SK-N-SH treated with all-trans-retinoic acid at 6 μM for 48 hours (cell line): Measurements from ENCODE around the gene CASP6.

Source experiments
- ATAC-seq: fragments of 200-7000 bp; cut with Tn5 transposase; 3 replicates; pipeline ENCODE4 v1.9.1; 2020; ENCODE audit warnings: mild to moderate bottlenecking, moderate library complexity
- BACH2 ChIP-seq: fragments of 250-450 bp; sonication (Bioruptor Pico); IDR thresholded peaks from 2 replicates; pipeline ENCODE4 v1.9.0; 2021; ENCODE audit warnings: mild to moderate bottlenecking, borderline replicate concordance
- CREB5 ChIP-seq: fragments of 250-450 bp; sonication (Bioruptor Pico); IDR thresholded peaks from 2 replicates; pipeline ENCODE4 v1.5.1; 2020; ENCODE audit warnings: low read depth, mild to moderate bottlenecking, moderate library complexity
- CSDC2 ChIP-seq: fragments of 250-450 bp; sonication (Bioruptor Pico); IDR thresholded peaks from 2 replicates; pipeline ENCODE4 v1.5.0; 2020; ENCODE audit warnings: mild to moderate bottlenecking, moderate library complexity
- ISL1 ChIP-seq: fragments of 250-450 bp; sonication (Bioruptor Pico); IDR thresholded peaks from 2 replicates; pipeline ENCODE4 v2.1.2; 2022; ENCODE audit warnings: mild to moderate bottlenecking, moderate library complexity
- PPARA ChIP-seq: fragments of 250-450 bp; sonication (Bioruptor Pico); IDR thresholded peaks from 2 replicates; pipeline ENCODE4 v1.5.0; 2020; ENCODE audit warnings: mild to moderate bottlenecking, borderline replicate concordance
- RARB ChIP-seq: fragments of 250-450 bp; sonication (Bioruptor Pico); IDR thresholded peaks from 2 replicates; pipeline ENCODE4 v1.8.0; 2021; ENCODE audit warnings: mild to moderate bottlenecking, moderate library complexity
- SNAI2 ChIP-seq: fragments of 250-450 bp; sonication (Bioruptor Pico); IDR thresholded peaks from 2 replicates; pipeline ENCODE4 v1.5.0; 2020; ENCODE audit warnings: mild to moderate bottlenecking, moderate library complexity
- TCF4 ChIP-seq: fragments of 250-450 bp; sonication (Bioruptor Pico); IDR thresholded peaks from 2 replicates; pipeline ENCODE4 v1.8.0; 2021; ENCODE audit warnings: mild to moderate bottlenecking, moderate library complexity, borderline replicate concordance
- TOX ChIP-seq: fragments of 250-450 bp; sonication (Bioruptor Pico); IDR thresholded peaks from 2 replicates; pipeline ENCODE4 v1.8.0; 2021; ENCODE audit warnings: mild to moderate bottlenecking, moderate library complexity, borderline replicate concordance
- ZFP3 ChIP-seq: fragments of 250-450 bp; sonication (Bioruptor Pico); IDR thresholded peaks from 2 replicates; pipeline ENCODE4 v1.5.0; 2020; ENCODE audit warnings: mild to moderate bottlenecking, moderate library complexity
- ZFP30 ChIP-seq: fragments of 450-650 bp; formaldehyde crosslinking; IDR thresholded peaks from 2 replicates; pipeline ENCODE4 v1.5.0; 2022; ENCODE audit warnings: mild to moderate bottlenecking, moderate library complexity
- ZNF565 ChIP-seq: fragments of 450-650 bp; formaldehyde crosslinking; conservative IDR thresholded peaks from 2 replicates; pipeline ENCODE4 v1.5.0; 2020; ENCODE audit warnings: low read depth, mild to moderate bottlenecking, moderate library complexity
- ZNF8 ChIP-seq: fragments of 450-650 bp; formaldehyde crosslinking; IDR thresholded peaks from 2 replicates; pipeline ENCODE4 v1.5.0; 2020; ENCODE audit warnings: mild to moderate bottlenecking, moderate library complexity
- TF ChIP-seq, protein P1 (sequence below): fragments of 250-450 bp; sonication (Bioruptor Pico); IDR thresholded peaks from 2 replicates; pipeline ENCODE4 v1.5.0; 2020; ENCODE audit warnings: mild to moderate bottlenecking, moderate library complexity
- TF ChIP-seq, protein P2 (sequence below): fragments of 250-450 bp; sonication (Bioruptor Pico); IDR thresholded peaks from 2 replicates; pipeline ENCODE4 v1.8.0; 2021; ENCODE audit warnings: low read depth, mild to moderate bottlenecking, moderate library complexity, borderline replicate concordance

The CASP6 gene

DNA sequence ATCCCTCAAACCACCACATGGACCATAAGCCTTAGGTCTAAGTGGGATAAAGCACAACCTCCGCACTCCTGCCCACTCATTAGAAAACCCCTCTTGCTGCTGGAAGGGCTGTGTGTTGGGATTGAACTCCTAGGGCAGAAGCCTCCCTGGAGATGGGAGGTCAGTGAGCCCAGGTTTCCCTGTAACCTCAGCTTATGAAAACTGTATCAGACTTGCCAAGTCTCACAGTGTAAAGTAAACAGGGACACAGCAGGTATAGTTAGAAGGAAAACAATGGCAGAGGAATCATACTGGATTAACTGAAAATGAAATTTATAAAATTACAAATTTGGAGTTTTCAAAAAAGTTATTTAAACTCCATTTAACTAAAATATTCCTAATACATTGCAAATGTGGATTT lies 29.9 kb downstream of the CASP6 start:
- no peak for ATAC-seq
- TF ChIP-seq TOX (CRISPR knock-in tag) (no peak), CREB5 (CRISPR knock-in tag) (no peak), PPARA (CRISPR knock-in tag) (no peak)
- TF ChIP-seq, protein P1, sequence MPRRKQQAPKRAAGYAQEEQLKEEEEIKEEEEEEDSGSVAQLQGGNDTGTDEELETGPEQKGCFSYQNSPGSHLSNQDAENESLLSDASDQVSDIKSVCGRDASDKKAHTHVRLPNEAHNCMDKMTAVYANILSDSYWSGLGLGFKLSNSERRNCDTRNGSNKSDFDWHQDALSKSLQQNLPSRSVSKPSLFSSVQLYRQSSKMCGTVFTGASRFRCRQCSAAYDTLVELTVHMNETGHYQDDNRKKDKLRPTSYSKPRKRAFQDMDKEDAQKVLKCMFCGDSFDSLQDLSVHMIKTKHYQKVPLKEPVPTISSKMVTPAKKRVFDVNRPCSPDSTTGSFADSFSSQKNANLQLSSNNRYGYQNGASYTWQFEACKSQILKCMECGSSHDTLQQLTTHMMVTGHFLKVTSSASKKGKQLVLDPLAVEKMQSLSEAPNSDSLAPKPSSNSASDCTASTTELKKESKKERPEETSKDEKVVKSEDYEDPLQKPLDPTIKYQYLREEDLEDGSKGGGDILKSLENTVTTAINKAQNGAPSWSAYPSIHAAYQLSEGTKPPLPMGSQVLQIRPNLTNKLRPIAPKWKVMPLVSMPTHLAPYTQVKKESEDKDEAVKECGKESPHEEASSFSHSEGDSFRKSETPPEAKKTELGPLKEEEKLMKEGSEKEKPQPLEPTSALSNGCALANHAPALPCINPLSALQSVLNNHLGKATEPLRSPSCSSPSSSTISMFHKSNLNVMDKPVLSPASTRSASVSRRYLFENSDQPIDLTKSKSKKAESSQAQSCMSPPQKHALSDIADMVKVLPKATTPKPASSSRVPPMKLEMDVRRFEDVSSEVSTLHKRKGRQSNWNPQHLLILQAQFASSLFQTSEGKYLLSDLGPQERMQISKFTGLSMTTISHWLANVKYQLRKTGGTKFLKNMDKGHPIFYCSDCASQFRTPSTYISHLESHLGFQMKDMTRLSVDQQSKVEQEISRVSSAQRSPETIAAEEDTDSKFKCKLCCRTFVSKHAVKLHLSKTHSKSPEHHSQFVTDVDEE, result no peak

DNA sequence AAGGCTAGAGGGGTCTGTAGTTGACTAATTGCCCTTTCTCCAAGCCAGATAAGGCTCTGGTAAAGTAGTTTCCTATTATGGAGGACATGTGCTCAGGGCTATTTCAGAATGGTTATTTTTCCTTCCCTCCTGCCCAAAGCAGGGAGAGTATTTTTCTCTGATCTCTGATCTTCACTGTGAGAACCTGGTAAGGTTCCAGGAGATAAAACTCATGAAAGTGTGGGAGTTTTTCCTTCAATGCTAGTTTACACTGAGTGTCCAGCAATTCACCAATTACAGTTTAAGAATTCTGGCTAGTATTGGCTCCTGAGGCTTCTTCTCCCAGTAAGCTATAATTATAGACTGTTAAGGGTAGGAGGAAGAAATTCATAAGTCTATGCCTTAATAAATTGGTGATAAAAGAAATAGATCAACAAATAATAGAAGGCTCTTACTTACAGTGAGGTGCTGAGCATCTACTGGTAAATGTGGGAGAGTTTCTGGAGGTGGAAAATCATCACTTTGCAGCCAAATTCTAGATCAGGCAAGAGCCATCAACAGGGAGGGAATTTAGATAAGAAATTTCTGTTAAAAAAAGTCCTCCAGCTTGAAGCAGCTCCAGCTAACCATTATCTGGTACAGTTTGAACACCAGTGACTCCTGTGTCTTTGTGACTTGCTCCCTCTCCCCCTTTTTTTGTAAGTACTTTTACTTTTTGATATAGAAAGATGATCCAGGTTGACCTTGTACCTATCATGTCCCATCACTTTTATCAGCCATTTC lies 30.9 kb downstream of the CASP6 start:
- ATAC-seq, result no peak
- TF ChIP-seq TOX (CRISPR knock-in tag), result no peak
- no peak for TF ChIP-seq BACH2
- TF ChIP-seq, protein P2, sequence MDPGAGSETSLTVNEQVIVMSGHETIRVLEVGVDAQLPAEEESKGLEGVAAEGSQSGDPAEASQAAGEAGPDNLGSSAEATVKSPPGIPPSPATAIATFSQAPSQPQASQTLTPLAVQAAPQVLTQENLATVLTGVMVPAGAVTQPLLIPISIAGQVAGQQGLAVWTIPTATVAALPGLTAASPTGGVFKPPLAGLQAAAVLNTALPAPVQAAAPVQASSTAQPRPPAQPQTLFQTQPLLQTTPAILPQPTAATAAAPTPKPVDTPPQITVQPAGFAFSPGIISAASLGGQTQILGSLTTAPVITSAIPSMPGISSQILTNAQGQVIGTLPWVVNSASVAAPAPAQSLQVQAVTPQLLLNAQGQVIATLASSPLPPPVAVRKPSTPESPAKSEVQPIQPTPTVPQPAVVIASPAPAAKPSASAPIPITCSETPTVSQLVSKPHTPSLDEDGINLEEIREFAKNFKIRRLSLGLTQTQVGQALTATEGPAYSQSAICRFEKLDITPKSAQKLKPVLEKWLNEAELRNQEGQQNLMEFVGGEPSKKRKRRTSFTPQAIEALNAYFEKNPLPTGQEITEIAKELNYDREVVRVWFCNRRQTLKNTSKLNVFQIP (CRISPR knock-in tag), result no peak
- no peak for TF ChIP-seq ZNF8
- TF ChIP-seq PPARA (CRISPR knock-in tag), result no peak

DNA sequence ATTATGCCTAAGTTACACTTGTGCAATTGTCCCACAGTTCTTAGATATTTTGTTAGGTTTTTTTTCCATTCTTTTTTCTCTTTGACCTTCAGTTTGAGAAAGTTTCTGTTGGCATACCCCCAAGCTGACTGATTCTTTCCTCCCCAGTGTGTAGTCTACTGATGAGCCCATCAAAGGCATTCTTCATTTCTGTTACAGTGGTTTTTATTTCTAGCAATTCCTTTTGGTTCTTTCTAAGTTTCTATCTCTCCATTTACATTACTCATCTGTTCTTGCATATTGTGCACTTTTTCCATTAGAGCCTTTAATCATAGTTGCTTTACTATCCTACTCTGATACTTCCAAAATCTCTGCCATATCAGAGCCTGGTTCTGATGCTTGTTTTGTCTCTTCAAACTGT lies 31.9 kb downstream of the CASP6 start:
- ATAC-seq, result no peak
- no peak for TF ChIP-seq TOX (CRISPR knock-in tag)
- no peak for TF ChIP-seq TCF4 (CRISPR knock-in tag)
- TF ChIP-seq CREB5 (CRISPR knock-in tag), result no peak
- TF ChIP-seq, all 23 proteins: peak for 0

DNA sequence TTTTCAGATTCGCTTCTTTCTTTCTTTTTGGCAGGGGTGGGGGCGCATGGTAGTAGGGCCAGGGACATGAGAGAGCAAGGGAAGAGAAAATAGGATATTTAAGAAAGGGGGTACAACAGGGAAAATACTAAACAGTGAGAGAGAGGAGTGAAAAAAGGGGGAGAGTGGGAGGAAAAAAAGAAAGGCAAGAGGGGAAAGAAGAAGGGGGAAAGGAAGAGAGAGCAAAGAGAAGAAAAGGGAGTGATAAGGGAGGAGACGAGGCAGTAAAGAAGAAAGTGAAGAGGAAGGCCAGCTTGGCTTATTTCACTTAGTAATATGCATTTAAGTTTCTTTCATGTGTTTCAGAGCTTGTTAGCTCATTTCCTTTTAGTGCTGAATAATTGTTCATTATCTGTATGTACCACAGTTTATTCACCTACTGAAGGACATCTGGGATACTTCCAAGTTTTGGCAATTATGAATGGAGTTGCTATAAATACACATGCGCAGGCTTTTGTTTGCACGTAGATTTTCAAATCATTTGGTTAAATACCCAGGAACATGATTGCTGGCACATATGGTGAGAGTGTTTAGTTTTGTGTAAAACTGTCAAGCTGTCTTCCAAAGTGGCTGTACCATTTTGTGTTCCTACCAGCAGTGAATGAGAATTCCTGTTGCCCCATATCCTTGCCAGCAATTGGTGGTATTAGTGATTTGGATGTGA lies 37.3 kb downstream of the CASP6 start:
- TF ChIP-seq ZFP3 (CRISPR knock-in tag) (no peak), CREB5 (CRISPR knock-in tag) (no peak), ZFP30 (CRISPR knock-in tag) (no peak), ZNF8 (no peak), RARB (CRISPR knock-in tag) (no peak), CSDC2 (CRISPR knock-in tag) (no peak), ZNF565 (CRISPR knock-in tag) (no peak), SNAI2 (CRISPR knock-in tag) (no peak), TCF4 (CRISPR knock-in tag) (no peak), ISL1 (CRISPR knock-in tag) (no peak), TOX (CRISPR knock-in tag) (no peak), PPARA (CRISPR knock-in tag) (no peak)
- TF ChIP-seq, protein P2 (CRISPR knock-in tag), result no peak
- TF ChIP-seq, protein P1, result no peak
- no peak for ATAC-seq
